Ovary (tissue), 3 donors: ENCODE measurements around the gene FXN.
"Not testable (repeated sequence)": the region's sequence is repeated elsewhere in the genome, so short reads cannot be mapped to it uniquely, and the experiment has no call there.

Source experiments
- CTCF ChIP-seq, 3 donors: fragments of 450-650 bp in 2 of 3; fragments of 200-600 bp in 1 of 3; IDR thresholded peaks; one replicate each; pipeline versions ENCODE4 v1.5.1 to v1.8.0; 2016 to 2022; ENCODE audit warnings: antibody characterized with exemption in 3 of 3, mild to moderate bottlenecking in 1 of 3
- EP300 ChIP-seq: sonication (generic); formaldehyde crosslinking; IDR thresholded peaks from one replicate; pipeline ENCODE4 v1.6.1; 2017; ENCODE audit warnings: antibody characterized with exemption
- POLR2A ChIP-seq: fragments of 450-650 bp; IDR thresholded peaks from one replicate; pipeline ENCODE4 v1.6.1; 2017; ENCODE audit warnings: antibody characterized with exemption, mild to moderate bottlenecking, moderate library complexity
- donor health status: DM: no; HTN: no; CAD: no.

- TF ChIP-seq EP300; CTCF (IDR thresholded peaks at IDR 0.05); POLR2A: not testable (repeated sequence)
Observed at GRCh38 chr9:69103348-69103996, 67.9 kb downstream of the FXN start.
